ENCODE results near the gene ATG5.

ATG5 gene

GRCh38 chr6:106158816-106159215, 166.7 kb downstream of the ATG5 start (continued):
- no peak for TF ChIP-seq ZNF488 (tag by site-specific recombination; IDR thresholded peaks at IDR 0.05)
- TF ChIP-seq, protein P1, sequence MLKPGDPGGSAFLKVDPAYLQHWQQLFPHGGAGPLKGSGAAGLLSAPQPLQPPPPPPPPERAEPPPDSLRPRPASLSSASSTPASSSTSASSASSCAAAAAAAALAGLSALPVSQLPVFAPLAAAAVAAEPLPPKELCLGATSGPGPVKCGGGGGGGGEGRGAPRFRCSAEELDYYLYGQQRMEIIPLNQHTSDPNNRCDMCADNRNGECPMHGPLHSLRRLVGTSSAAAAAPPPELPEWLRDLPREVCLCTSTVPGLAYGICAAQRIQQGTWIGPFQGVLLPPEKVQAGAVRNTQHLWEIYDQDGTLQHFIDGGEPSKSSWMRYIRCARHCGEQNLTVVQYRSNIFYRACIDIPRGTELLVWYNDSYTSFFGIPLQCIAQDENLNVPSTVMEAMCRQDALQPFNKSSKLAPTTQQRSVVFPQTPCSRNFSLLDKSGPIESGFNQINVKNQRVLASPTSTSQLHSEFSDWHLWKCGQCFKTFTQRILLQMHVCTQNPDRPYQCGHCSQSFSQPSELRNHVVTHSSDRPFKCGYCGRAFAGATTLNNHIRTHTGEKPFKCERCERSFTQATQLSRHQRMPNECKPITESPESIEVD (tag by site-specific recombination; IDR thresholded peaks at IDR 0.05): no peak
- TF ChIP-seq, protein P2, sequence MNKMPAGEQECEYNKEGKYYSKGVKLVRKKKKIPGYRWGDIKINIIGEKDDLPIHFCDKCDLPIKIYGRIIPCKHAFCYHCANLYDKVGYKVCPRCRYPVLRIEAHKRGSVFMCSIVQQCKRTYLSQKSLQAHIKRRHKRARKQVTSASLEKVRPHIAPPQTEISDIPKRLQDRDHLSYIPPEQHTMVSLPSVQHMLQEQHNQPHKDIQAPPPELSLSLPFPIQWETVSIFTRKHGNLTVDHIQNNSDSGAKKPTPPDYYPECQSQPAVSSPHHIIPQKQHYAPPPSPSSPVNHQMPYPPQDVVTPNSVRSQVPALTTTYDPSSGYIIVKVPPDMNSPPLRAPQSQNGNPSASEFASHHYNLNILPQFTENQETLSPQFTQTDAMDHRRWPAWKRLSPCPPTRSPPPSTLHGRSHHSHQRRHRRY (tag by site-specific recombination; IDR thresholded peaks at IDR 0.05): no peak

DNA sequence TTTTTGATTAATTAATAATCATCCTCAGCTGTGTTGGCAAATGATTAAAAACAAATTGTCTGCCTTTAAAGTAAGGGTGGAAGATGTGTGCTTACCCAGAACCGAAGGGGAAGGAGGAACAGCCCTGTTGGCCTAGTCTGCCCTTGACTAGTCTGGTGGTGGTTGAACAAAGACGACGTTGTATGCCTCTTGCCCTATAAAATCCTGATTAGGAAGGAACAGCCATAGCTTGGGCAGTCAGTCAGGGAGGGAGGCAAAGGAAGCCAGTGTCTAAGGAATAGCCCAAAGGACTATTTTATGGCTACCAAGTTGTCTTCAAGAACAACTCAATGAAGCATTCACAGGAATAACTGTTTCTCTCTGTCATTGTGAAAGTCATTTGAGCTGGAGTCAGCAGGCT, 168.7 kb downstream of the ATG5 start:
- Histone ChIP-seq H3K27ac (ENCODE audit: extremely low read depth, low read depth, low read length) (no peak overlapping the region), H3K4me1 (ENCODE audit: control insufficient read depth, insufficient read depth, low read length) (no peaks in the 10 kb centered on the region), H3K9me3 (ENCODE audit: control insufficient read depth, insufficient read depth, low read depth, low read length) (no peaks in the 10 kb centered on the region), H3K4me3 (ENCODE audit: low read depth, low read length) (no peak overlapping the region), H3K36me3 (ENCODE audit: control insufficient read depth in 2 of 2, insufficient read depth in 1 of 2, low read length in 2 of 2) (no peaks in the 10 kb centered on the region)
- CTCF ChIA-PET: interaction anchor here (0.6 to 1.4 kb wide), 4 partner anchors 66 to 423 kb away, joined by 3 to 7 read pairs (median 3); no protein-coding TSS in a partner anchor
- POLR2A ChIA-PET: no interaction called here
- no peak for TF ChIP-seq ZFP37 (tag by site-specific recombination; IDR thresholded peaks at IDR 0.05)
- no peak for TF ChIP-seq BCL11A (tag by site-specific recombination; IDR thresholded peaks at IDR 0.05; ENCODE audit: low read depth)
- TF ChIP-seq HOXD13 (CRISPR knock-in tag; IDR thresholded peaks at IDR 0.05; ENCODE audit: borderline replicate concordance): no peak
- TF ChIP-seq ZFP69B (tag by site-specific recombination; IDR thresholded peaks at IDR 0.05): no peak
- no peak for TF ChIP-seq ZNF549 (tag by site-specific recombination; IDR thresholded peaks at IDR 0.05)
- no peak for TF ChIP-seq ZXDB (tag by site-specific recombination; IDR thresholded peaks at IDR 0.05)
- TF ChIP-seq, protein P3, sequence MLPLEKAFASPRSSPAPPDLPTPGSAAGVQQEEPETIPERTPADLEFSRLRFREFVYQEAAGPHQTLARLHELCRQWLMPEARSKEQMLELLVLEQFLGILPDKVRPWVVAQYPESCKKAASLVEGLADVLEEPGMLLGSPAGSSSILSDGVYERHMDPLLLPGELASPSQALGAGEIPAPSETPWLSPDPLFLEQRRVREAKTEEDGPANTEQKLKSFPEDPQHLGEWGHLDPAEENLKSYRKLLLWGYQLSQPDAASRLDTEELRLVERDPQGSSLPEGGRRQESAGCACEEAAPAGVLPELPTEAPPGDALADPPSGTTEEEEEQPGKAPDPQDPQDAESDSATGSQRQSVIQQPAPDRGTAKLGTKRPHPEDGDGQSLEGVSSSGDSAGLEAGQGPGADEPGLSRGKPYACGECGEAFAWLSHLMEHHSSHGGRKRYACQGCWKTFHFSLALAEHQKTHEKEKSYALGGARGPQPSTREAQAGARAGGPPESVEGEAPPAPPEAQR (tag by site-specific recombination; IDR thresholded peaks at IDR 0.05): no peak
- TF ChIP-seq ZNF174 (tag by site-specific recombination; IDR thresholded peaks at IDR 0.05): no peak

DNA sequence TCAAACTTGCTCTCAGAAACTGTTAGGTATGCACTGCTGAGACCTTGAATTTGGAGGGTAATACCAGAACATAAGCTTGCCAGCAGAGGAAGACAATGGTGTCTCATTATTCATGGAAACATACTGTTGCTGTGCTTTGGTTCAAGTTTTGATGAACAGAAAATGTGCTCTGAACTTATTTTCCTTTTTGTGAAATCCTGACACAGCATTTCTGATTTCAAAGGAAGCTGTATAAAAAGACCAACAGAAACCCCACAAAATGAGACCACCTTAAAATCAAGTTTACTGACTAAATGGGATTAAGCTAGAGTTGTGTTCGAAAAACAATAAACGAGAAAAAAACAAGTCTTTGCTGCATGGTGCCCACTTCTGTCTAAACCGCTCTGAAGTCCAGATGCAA, 169.1 kb downstream of the ATG5 start:
- Histone ChIP-seq H3K36me3 (ENCODE audit: control insufficient read depth in 2 of 2, insufficient read depth in 1 of 2, low read length in 2 of 2) (no peaks in the 10 kb centered on the region), H3K27ac (ENCODE audit: extremely low read depth, low read depth, low read length) (no peak overlapping the region), H3K4me3 (ENCODE audit: low read depth, low read length) (no peak overlapping the region), H3K9me3 (ENCODE audit: control insufficient read depth, insufficient read depth, low read depth, low read length) (no peaks in the 10 kb centered on the region), H3K4me1 (ENCODE audit: control insufficient read depth, insufficient read depth, low read length) (no peaks in the 10 kb centered on the region)
- TF ChIP-seq ZNF654 (tag by site-specific recombination; IDR thresholded peaks at IDR 0.05; ENCODE audit: low read depth) (no peak), MZF1 (tag by site-specific recombination; IDR thresholded peaks at IDR 0.05; ENCODE audit: borderline replicate concordance) (no peak), ZSCAN16 (tag by site-specific recombination; IDR thresholded peaks at IDR 0.05) (no peak), RBAK (tag by site-specific recombination; IDR thresholded peaks at IDR 0.05) (no peak), ZNF155 (tag by site-specific recombination; IDR thresholded peaks at IDR 0.05) (no peak), KLF1 (tag by site-specific recombination; IDR thresholded peaks at IDR 0.05) (no peak), KLF16 (tag by site-specific recombination; IDR thresholded peaks at IDR 0.05) (no peak), ZNF544 (tag by site-specific recombination; IDR thresholded peaks at IDR 0.05) (no peak), ZNF214 (tag by site-specific recombination; IDR thresholded peaks at IDR 0.05; ENCODE audit: borderline replicate concordance) (no peak), HIC1 (tag by site-specific recombination; IDR thresholded peaks at IDR 0.05) (no peak), ZBTB48 (tag by site-specific recombination; IDR thresholded peaks at IDR 0.05) (no peak), FEZF1 (tag by site-specific recombination; IDR thresholded peaks at IDR 0.05) (no peak), ZBTB20 (tag by site-specific recombination; IDR thresholded peaks at IDR 0.05) (no peak), ZNF416 (tag by site-specific recombination; IDR thresholded peaks at IDR 0.05) (no peak), ZNF610 (tag by site-specific recombination; IDR thresholded peaks at IDR 0.05; ENCODE audit: borderline replicate concordance) (no peak)
- CTCF ChIA-PET: interaction anchor here (0.6 to 2.7 kb wide), 7 partner anchors 15 to 422 kb away, joined by 3 to 8 read pairs (median 3); no protein-coding TSS in a partner anchor
- POLR2A ChIA-PET: no interaction called here

Measured in HEK293 (cell line).